GM18520 (cell line): ENCODE data around the gene SSBP4.

ENCODE experiments used
- ATAC-seq: cut with Tn5 transposase; IDR thresholded peaks from one replicate; pipeline ENCODE4 v1.9.1; 2021; ENCODE audit not compliant: unreplicated experiment

The SSBP4 gene

GRCh38 chr19:18481505-18482222 is 62.5 kb downstream of the SSBP4 start:
- no peak for ATAC-seq

GRCh38 chr19:18483119-18483890 is 64.1 kb downstream of the SSBP4 start:
- no peak for ATAC-seq
